Measurements from ENCODE around the gene NKG7.

DNA sequence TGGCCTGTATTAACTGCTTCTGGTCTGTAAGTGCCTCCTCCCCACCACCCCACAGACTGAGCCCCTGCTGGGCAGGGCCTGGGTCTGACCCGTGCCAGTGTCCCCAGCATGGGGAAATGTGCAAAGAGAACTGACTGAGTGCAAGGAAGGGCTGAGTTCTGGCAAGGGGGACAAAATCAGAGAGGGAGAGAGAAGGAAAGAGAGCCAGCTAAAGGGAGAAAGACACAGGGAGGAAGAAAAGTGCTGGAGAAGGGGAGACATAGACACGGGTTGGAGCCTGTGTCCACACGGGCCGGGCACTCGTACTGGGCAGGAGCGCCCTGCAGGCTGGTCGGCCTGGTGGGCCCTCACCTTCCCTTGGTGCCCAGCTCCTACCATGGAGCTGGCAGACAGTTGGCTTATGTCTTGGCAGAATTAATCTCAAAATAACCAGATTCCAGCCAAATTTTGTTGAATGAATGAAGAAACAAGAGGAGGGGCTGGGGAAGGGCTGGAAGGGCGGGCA is 1.2 kb downstream of the NKG7 start:
- TF ChIP-seq EZH2 (IDR thresholded peaks at IDR 0.05) = no peak
- TF ChIP-seq POLR2AphosphoS5 (IDR thresholded peaks at IDR 0.05; ENCODE audit: borderline replicate concordance, low read depth, low read length) = no peak

Measured in SK-N-MC (cell line).